MM.1S (cell line): ENCODE measurements around the gene TVP23C.

Source experiments
- DNase-seq: peaks from one replicate; pipeline ENCODE4 v3.0.0-alpha.2; 2015
- H2AFZ ChIP-seq: fragments of 300-600 bp; sonication (generic); 2 replicates; pipeline ENCODE4 v1.6.0; 2016; ENCODE audit warnings: antibody characterized with exemption, low read length
- H3F3A ChIP-seq: fragments of 300-600 bp; sonication (generic); 2 replicates; pipeline ENCODE4 v1.6.1; 2016; ENCODE audit warnings: mild to moderate bottlenecking, antibody characterized with exemption, low read length, moderate library complexity, mixed read lengths; ENCODE audit not compliant: insufficient read depth
- H3K27ac ChIP-seq: fragments of 300-600 bp; sonication (generic); 2 replicates; pipeline ENCODE4 v1.5.1; 2016; ENCODE audit warnings: mild to moderate bottlenecking, low read length
- H3K27me3 ChIP-seq: fragments of 300-600 bp; sonication (generic); replicated peaks from 2 replicates; pipeline ENCODE4 v1.6.0; 2016; ENCODE audit warnings: low read length; ENCODE audit not compliant: insufficient read depth
- H3K36me3 ChIP-seq: fragments of 300-600 bp; sonication (generic); replicated peaks from 2 replicates; pipeline ENCODE4 v1.6.1; 2016; ENCODE audit warnings: mild to moderate bottlenecking, low read length, mixed read lengths; ENCODE audit not compliant: insufficient read depth
- H3K4me1 ChIP-seq: fragments of 300-600 bp; sonication (generic); 2 replicates; pipeline ENCODE4 v1.6.1; 2016; ENCODE audit warnings: low read length, mixed read lengths
- H3K4me2 ChIP-seq: fragments of 300-600 bp; sonication (generic); 2 replicates; pipeline ENCODE4 v1.6.0; 2016; ENCODE audit warnings: low read depth, low read length
- H3K4me3 ChIP-seq: fragments of 300-600 bp; sonication (generic); 2 replicates; pipeline ENCODE4 v1.5.1; 2016; ENCODE audit warnings: low read length, mixed read lengths
- H3K79me2 ChIP-seq: fragments of 300-600 bp; sonication (generic); 2 replicates; pipeline ENCODE4 v1.6.1; 2016; ENCODE audit warnings: mixed run types, low read length, mixed read lengths
- H3K9ac ChIP-seq: fragments of 300-600 bp; sonication (generic); 2 replicates; pipeline ENCODE4 v1.6.1; 2016; ENCODE audit warnings: low read length, mixed read lengths
- H3K9me2 ChIP-seq: fragments of 300-600 bp; sonication (generic); replicated peaks from 2 replicates; pipeline ENCODE4 v1.6.1; 2016; ENCODE audit warnings: mild to moderate bottlenecking, low read length, mixed read lengths; ENCODE audit not compliant: insufficient read depth
- H3K9me3 ChIP-seq: fragments of 300-600 bp; sonication (generic); replicated peaks from 2 replicates; pipeline ENCODE4 v1.6.1; 2016; ENCODE audit warnings: mild to moderate bottlenecking, low read length, mixed read lengths; ENCODE audit not compliant: insufficient read depth
- H4K20me1 ChIP-seq: fragments of 300-600 bp; sonication (generic); 2 replicates; pipeline ENCODE4 v1.6.1; 2016; ENCODE audit warnings: mild to moderate bottlenecking, low read length, moderate library complexity, mixed read lengths; ENCODE audit not compliant: insufficient read depth
- CTCF ChIP-seq: fragments of 300-600 bp; sonication (generic); IDR thresholded peaks from 2 replicates; pipeline ENCODE4 v1.5.1; 2016; ENCODE audit warnings: antibody characterized with exemption, low read length, mixed read lengths
- EZH2 ChIP-seq: fragments of 300-600 bp; sonication (generic); optimal IDR thresholded peaks from 2 replicates; pipeline ENCODE3; 2017; ENCODE audit warnings: low read depth, mild to moderate bottlenecking, antibody characterized with exemption, low read length, mixed read lengths
- EZH2phosphoT487 ChIP-seq: fragments of 300-600 bp; sonication (generic); IDR thresholded peaks from 2 replicates; pipeline ENCODE4 v1.6.1; 2018; ENCODE audit warnings: antibody characterized with exemption, low read length

The TVP23C gene

DNA sequence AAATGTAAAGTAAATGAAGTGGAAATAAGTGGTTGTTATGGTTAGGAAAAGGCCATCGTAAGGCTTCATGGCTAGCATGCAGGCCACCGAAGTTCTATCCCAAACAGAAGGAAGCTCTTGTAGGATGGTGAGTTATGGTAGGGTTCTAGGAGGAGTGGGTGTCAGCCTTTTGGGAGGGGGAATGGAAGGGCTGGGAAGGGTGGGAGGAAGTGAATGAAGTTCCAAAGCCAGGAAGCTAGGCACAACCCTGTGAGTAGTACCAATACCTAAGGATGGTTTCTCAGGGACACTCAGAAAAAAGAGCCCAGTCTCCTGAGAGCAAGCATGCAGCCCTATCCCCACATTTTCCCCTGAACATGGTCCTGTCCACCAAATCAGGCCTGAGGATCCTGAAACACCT lies 59.6 kb downstream of the TVP23C start:
- Histone ChIP-seq H3K9ac (no peak overlapping the region), H3K9me3 (no peaks in the 10 kb centered on the region), H3K27ac (no peak overlapping the region), H3K9me2 (no peaks in the 10 kb centered on the region), H3K36me3 (no peaks in the 10 kb centered on the region), H4K20me1 (no peaks in the 10 kb centered on the region), H3F3A (no peaks in the 10 kb centered on the region), H2AFZ (no peak overlapping the region), H3K4me1 (no peaks in the 10 kb centered on the region), H3K79me2 (no peaks in the 10 kb centered on the region), H3K4me3 (no peak overlapping the region), H3K4me2 (no peak overlapping the region), H3K27me3 (no peaks in the 10 kb centered on the region)
- TF ChIP-seq EZH2phosphoT487 (no peak), EZH2 (no peak), CTCF (no peak)
- DNase-seq: no peak

GRCh38 chr17:15502369-15503112 lies 60.7 kb downstream of the TVP23C start:
- H3K9ac ChIP-seq: no peak overlapping the region
- no peaks in the 10 kb centered on the region for H4K20me1 ChIP-seq
- H3K4me1 ChIP-seq: no peaks in the 10 kb centered on the region
- no peak overlapping the region for H2AFZ ChIP-seq
- H3K27me3 ChIP-seq: no peaks in the 10 kb centered on the region
- H3K36me3 ChIP-seq: no peaks in the 10 kb centered on the region
- no peaks in the 10 kb centered on the region for H3K9me3 ChIP-seq
- no peak overlapping the region for H3K4me3 ChIP-seq
- H3K27ac ChIP-seq: no peak overlapping the region
- H3K9me2 ChIP-seq: no peaks in the 10 kb centered on the region
- DNase-seq: no peak
- H3K79me2 ChIP-seq: no peaks in the 10 kb centered on the region
- no peaks in the 10 kb centered on the region for H3F3A ChIP-seq
- no peak overlapping the region for H3K4me2 ChIP-seq
- no peak for TF ChIP-seq EZH2phosphoT487
- TF ChIP-seq CTCF: 0 out of 2 replicates have a peak, but pooled peaks have one; percentile 17

DNA sequence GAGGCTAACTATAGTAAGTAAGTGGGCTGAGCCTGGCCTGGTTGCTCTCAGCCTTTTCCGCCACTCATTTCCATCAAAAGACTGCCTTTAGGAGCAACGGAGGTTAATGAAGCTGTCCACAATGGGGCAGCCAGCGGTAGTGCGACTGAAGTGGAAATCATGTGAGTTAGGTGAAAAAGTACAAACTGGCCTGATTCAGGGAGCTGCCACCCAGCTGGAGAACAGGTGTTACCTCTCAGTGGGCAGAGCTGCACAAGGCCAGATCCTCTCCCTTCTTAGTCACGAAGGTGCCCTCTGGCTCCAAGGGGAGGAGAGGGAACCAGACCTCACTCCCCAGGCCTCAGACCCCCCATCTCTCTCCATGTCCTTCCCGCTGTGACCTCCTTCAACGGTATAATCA lies 61.5 kb downstream of the TVP23C start:
- H3K27ac ChIP-seq: no peak overlapping the region
- no peak overlapping the region for H3K9ac ChIP-seq
- no peaks in the 10 kb centered on the region for H3F3A ChIP-seq
- no peaks in the 10 kb centered on the region for H3K36me3 ChIP-seq
- H3K79me2 ChIP-seq: no peaks in the 10 kb centered on the region
- no peaks in the 10 kb centered on the region for H3K27me3 ChIP-seq
- no peak overlapping the region for H3K4me3 ChIP-seq
- no peaks in the 10 kb centered on the region for H3K9me3 ChIP-seq
- H2AFZ ChIP-seq: no peak overlapping the region
- no peak for TF ChIP-seq EZH2phosphoT487
- TF ChIP-seq CTCF: no peak
- TF ChIP-seq EZH2: no peak
- H3K4me1 ChIP-seq: no peaks in the 10 kb centered on the region
- no peaks in the 10 kb centered on the region for H4K20me1 ChIP-seq
- no peak overlapping the region for H3K4me2 ChIP-seq
- DNase-seq: no peak
- no peaks in the 10 kb centered on the region for H3K9me2 ChIP-seq
